HepG2 (cell line): ENCODE data around the gene ZNF615. TPM values are rescaled to one million over a fixed set of nuclear protein-coding genes. Genes with fewer than 3 reads are reported as not detected.
"Not testable (repeated sequence)": the region's sequence is repeated elsewhere in the genome, so short reads cannot be mapped to it uniquely, and the experiment has no call there.

ENCODE experiments used
- ATF2 ChIP-seq: sonication (generic); formaldehyde crosslinking; IDR thresholded peaks from 2 replicates; pipeline ENCODE4 v1.4.0; 2020; ENCODE audit warnings: missing genetic modification reagents
- DPF2 ChIP-seq: sonication (generic); formaldehyde crosslinking; IDR thresholded peaks from 2 replicates; pipeline ENCODE4 v1.4.0; 2020; ENCODE audit warnings: mild to moderate bottlenecking, low read depth, missing genetic modification reagents, borderline replicate concordance
- FOXA3 ChIP-seq: IDR thresholded peaks from 2 replicates; pipeline ENCODE4 v1.6.1; 2016; ENCODE audit warnings: missing genetic modification reagents, missing compliant biosample characterization
- GATAD2A ChIP-seq: IDR thresholded peaks from 2 replicates; pipeline ENCODE4 v1.6.1; 2016
- HDAC2 ChIP-seq: sonication (generic); formaldehyde crosslinking; IDR thresholded peaks from 2 replicates; pipeline ENCODE4 v1.4.0; 2020; ENCODE audit warnings: missing genetic modification reagents
- PAXIP1 ChIP-seq: sonication (generic); formaldehyde crosslinking; conservative IDR thresholded peaks from 2 replicates; pipeline ENCODE4 v1.4.0; 2020; ENCODE audit warnings: mild to moderate bottlenecking, missing genetic modification reagents, moderate library complexity
- RXRB ChIP-seq: IDR thresholded peaks from 2 replicates; pipeline ENCODE4 v1.6.1; 2016; ENCODE audit warnings: borderline replicate concordance, missing genetic modification reagents, missing compliant biosample characterization
- SAP130 ChIP-seq: IDR thresholded peaks from 2 replicates; pipeline ENCODE4 v1.6.1; 2016; ENCODE audit warnings: low read depth
- SOX6 ChIP-seq, 2 experiments: fragments of 450-650 bp in 1 of 2; sonication (generic) in 1 of 2; formaldehyde crosslinking in 1 of 2; IDR thresholded peaks; 2 replicates each; pipeline versions ENCODE4 v1.4.0 to v1.6.1; 2017 to 2020; ENCODE audit warnings: antibody characterized with exemption in 1 of 2, mild to moderate bottlenecking in 1 of 2, missing genetic modification reagents in 1 of 2
- ZNF362 ChIP-seq: sonication (generic); formaldehyde crosslinking; IDR thresholded peaks from 2 replicates; pipeline ENCODE4 v1.4.0; 2020; ENCODE audit warnings: missing genetic modification reagents, mild to moderate bottlenecking, borderline replicate concordance
- ZNF614 ChIP-seq: IDR thresholded peaks from 2 replicates; pipeline ENCODE4 v1.6.1; 2018; ENCODE audit warnings: missing biosample characterization, missing genetic modification reagents, inconsistent platforms, borderline replicate concordance
- ZNF644 ChIP-seq: IDR thresholded peaks from 2 replicates; pipeline ENCODE4 v1.6.1; 2016; ENCODE audit warnings: low read depth
- ZNF687 ChIP-seq: sonication (generic); formaldehyde crosslinking; IDR thresholded peaks from 2 replicates; pipeline ENCODE4 v1.5.1; 2020; ENCODE audit warnings: mild to moderate bottlenecking, missing genetic modification reagents, moderate library complexity
- polyA plus RNA-seq, 8 experiments: library from polyadenylated mRNA; depleted of rRNA in 3 of 8; stranded (reverse) in 7 of 8; unstranded in 1 of 8; fragments of >200 nt; fragmentation: Illumina TruSeq in 4 of 8; extraction: Trizol in 4 of 8; gene quantifications; 2 replicates each; pipeline versions ENCODE4 v1.2.1 to v1.2.3, GENCODE V29; 2011 to 2016; ENCODE audit warnings: low read depth in 4 of 8, missing spikeins in 1 of 8, mixed read lengths in 1 of 8; ENCODE audit not compliant: insufficient read depth in 1 of 8
- total RNA-seq, 5 experiments: library from RNA; depleted of rRNA; stranded (reverse); fragments of >200 nt; fragmentation: Illumina TruSeq; extraction: Trizol; gene quantifications; 2 replicates each; pipeline ENCODE4 v1.2.3, GENCODE V29; 2016; ENCODE audit warnings: low read depth in 1 of 5

Gene ZNF615
- total and polyA plus RNA-seq, 2 of the 13 experiments (the other 11 are each of a cell fraction or from before 2014, with no cell fraction given) = 5.2 to 7.8 TPM

- TF ChIP-seq PAXIP1 (CRISPR knock-in tag) (peak; percentile 51), RXRB (CRISPR knock-in tag) (peak; percentile 36; the same call in 1 of the 2 replicates), SAP130 (CRISPR knock-in tag) (peak; percentile 63), ZNF614 (CRISPR knock-in tag) (0 out of 2 replicates have a peak, but pooled peaks have one; percentile 34), HDAC2 (CRISPR knock-in tag) (peak; percentile 48; the same call in 1 of the 2 replicates), DPF2 (CRISPR knock-in tag) (peak; percentile 57; the same call in 1 of the 2 replicates), ATF2 (CRISPR knock-in tag) (0 out of 2 replicates have a peak, but pooled peaks have one; percentile 15), ZNF687 (peak; percentile 21; the same call in 1 of the 2 replicates), SOX6 (CRISPR knock-in tag; IDR thresholded peaks at IDR 0.05) (peak; percentile 87), GATAD2A (CRISPR knock-in tag) (peak; percentile 84), ZNF362 (CRISPR knock-in tag) (0 out of 2 replicates have a peak, but pooled peaks have one; percentile 23), ZNF644 (CRISPR knock-in tag) (0 out of 2 replicates have a peak, but pooled peaks have one; percentile 29), FOXA3 (CRISPR knock-in tag) (peak; percentile 79)
- not testable (repeated sequence) for TF ChIP-seq SOX6 (IDR thresholded peaks at IDR 0.05)
These were observed 16.5 kb upstream of the ZNF615 start (continued) for GRCh38 chr19:52024478-52024877.
